SK-N-SH treated with all-trans-retinoic acid at 6 μM for 48 hours (cell line): ENCODE measurements around the gene PAQR6.
A peak's percentile ranks its signal among the peaks of the same experiment; 100 is the strongest.

ENCODE experiments used
- ATAC-seq: fragments of 200-7000 bp; cut with Tn5 transposase; 3 replicates; pipeline ENCODE4 v1.9.1; 2020; ENCODE audit warnings: mild to moderate bottlenecking, moderate library complexity
- ARNTL ChIP-seq: fragments of 450-650 bp; formaldehyde crosslinking; IDR thresholded peaks from 2 replicates; pipeline ENCODE4 v1.5.0; 2020; ENCODE audit warnings: low read depth, mild to moderate bottlenecking, moderate library complexity, borderline replicate concordance
- BACH2 ChIP-seq: fragments of 250-450 bp; sonication (Bioruptor Pico); IDR thresholded peaks from 2 replicates; pipeline ENCODE4 v1.9.0; 2021; ENCODE audit warnings: mild to moderate bottlenecking, borderline replicate concordance
- CREB5 ChIP-seq: fragments of 250-450 bp; sonication (Bioruptor Pico); IDR thresholded peaks from 2 replicates; pipeline ENCODE4 v1.5.1; 2020; ENCODE audit warnings: low read depth, mild to moderate bottlenecking, moderate library complexity
- CSRNP3 ChIP-seq: fragments of 250-450 bp; sonication (Bioruptor Pico); IDR thresholded peaks from 2 replicates; pipeline ENCODE4 v1.5.1; 2021; ENCODE audit warnings: mild to moderate bottlenecking, moderate library complexity
- GLIS3 ChIP-seq: fragments of 250-450 bp; sonication (Bioruptor Pico); IDR thresholded peaks from 2 replicates; pipeline ENCODE4 v1.5.0; 2020; ENCODE audit warnings: mild to moderate bottlenecking, moderate library complexity
- PPARA ChIP-seq: fragments of 250-450 bp; sonication (Bioruptor Pico); IDR thresholded peaks from 2 replicates; pipeline ENCODE4 v1.5.0; 2020; ENCODE audit warnings: mild to moderate bottlenecking, borderline replicate concordance
- RARB ChIP-seq: fragments of 250-450 bp; sonication (Bioruptor Pico); IDR thresholded peaks from 2 replicates; pipeline ENCODE4 v1.8.0; 2021; ENCODE audit warnings: mild to moderate bottlenecking, moderate library complexity
- TCF4 ChIP-seq: fragments of 250-450 bp; sonication (Bioruptor Pico); IDR thresholded peaks from 2 replicates; pipeline ENCODE4 v1.8.0; 2021; ENCODE audit warnings: mild to moderate bottlenecking, moderate library complexity, borderline replicate concordance
- TOX ChIP-seq: fragments of 250-450 bp; sonication (Bioruptor Pico); IDR thresholded peaks from 2 replicates; pipeline ENCODE4 v1.8.0; 2021; ENCODE audit warnings: mild to moderate bottlenecking, moderate library complexity, borderline replicate concordance
- TSHZ2 ChIP-seq: fragments of 250-450 bp; sonication (Bioruptor Pico); IDR thresholded peaks from 2 replicates; pipeline ENCODE4 v1.5.0; 2020; ENCODE audit warnings: mild to moderate bottlenecking, moderate library complexity
- ZFP3 ChIP-seq: fragments of 250-450 bp; sonication (Bioruptor Pico); IDR thresholded peaks from 2 replicates; pipeline ENCODE4 v1.5.0; 2020; ENCODE audit warnings: mild to moderate bottlenecking, moderate library complexity
- ZNF565 ChIP-seq: fragments of 450-650 bp; formaldehyde crosslinking; conservative IDR thresholded peaks from 2 replicates; pipeline ENCODE4 v1.5.0; 2020; ENCODE audit warnings: low read depth, mild to moderate bottlenecking, moderate library complexity
- ZNF8 ChIP-seq: fragments of 450-650 bp; formaldehyde crosslinking; IDR thresholded peaks from 2 replicates; pipeline ENCODE4 v1.5.0; 2020; ENCODE audit warnings: mild to moderate bottlenecking, moderate library complexity
- TF ChIP-seq, protein P1 (sequence below): fragments of 250-450 bp; sonication (Bioruptor Pico); IDR thresholded peaks from 2 replicates; pipeline ENCODE4 v1.8.0; 2020; ENCODE audit warnings: mild to moderate bottlenecking, moderate library complexity, borderline replicate concordance
- TF ChIP-seq, protein P2 (sequence below): fragments of 250-450 bp; sonication (Bioruptor Pico); IDR thresholded peaks from 2 replicates; pipeline ENCODE4 v1.8.0; 2021; ENCODE audit warnings: low read depth, mild to moderate bottlenecking, moderate library complexity, borderline replicate concordance

PAQR6 gene

DNA sequence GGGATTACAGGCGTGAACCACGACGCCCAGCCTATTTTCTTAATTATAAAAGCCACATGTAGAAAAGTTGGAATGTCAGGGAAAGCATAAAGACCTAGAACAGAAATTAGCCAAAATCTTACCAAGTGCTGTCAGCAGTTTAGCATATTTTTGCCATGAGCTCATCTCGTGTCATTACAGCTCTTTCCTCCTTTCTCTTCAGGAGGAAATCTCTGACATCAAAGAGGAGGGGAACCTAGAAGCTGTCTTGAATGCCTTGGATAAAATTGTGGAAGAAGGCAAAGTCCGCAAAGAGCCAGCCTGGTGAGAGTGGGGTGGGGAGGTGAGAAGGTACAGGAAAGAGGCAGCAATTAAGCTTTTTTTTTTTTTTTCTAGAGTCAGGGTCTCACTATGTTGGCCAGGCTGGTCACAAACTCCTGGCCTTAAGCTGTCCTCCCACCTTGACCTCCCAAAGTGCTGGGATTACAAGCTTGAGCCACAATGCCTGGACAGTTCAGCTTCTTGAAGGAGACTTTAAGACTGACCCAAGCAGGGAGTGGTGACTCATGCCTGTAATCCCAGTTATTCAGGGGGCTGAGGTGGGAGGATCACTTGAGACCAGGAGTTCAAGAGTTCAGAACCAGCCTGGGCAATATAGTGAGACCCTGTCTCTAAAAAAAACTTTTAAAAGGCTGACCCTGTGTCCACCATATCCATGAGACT lies 14.3 kb downstream of the PAQR6 start:
- no peak for TF ChIP-seq BACH2
- TF ChIP-seq ARNTL: no peak
- TF ChIP-seq CSRNP3 (CRISPR knock-in tag): no peak
- no peak for TF ChIP-seq GLIS3 (CRISPR knock-in tag)
- no peak for TF ChIP-seq PPARA (CRISPR knock-in tag)
- TF ChIP-seq TOX: no peak; the same call in 1 of the 2 replicates
- TF ChIP-seq RARB: no peak
- TF ChIP-seq ZFP3 (CRISPR knock-in tag): no peak
- no peak for TF ChIP-seq ZNF8 (CRISPR knock-in tag)
- peak; percentile 76 for ATAC-seq

DNA sequence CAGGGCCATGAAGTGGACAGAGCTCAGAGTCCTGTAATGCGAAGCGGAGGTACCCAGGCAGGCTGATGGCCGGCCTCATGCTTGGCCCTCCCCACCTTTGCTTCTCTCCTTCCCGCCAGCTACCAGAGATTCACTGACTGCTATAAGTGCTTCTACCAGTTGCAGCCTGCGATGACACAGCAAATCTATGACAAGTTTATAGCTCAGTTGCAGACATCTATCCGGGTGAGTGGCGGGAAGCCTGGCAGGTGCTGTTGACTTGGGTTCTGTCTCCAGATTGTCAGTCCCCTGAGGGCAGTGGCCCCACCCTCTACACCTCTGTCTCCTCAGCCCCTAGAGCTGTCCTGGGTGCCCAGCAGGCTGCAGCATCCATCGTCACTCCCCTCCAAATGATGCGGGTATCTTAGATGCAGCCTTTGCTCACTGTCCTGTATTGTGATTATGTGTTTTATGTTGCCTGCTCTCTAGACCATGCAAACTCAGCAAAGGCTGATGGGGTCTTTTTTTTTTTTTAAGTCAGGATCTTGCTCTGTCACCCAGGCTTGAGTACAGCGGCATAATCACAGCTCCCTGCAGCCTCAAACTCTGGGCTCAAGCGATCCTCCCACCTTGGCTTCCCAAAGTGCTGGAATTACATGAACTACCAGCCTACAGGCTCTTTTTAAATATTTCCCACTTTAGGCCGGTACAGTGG lies 15.5 kb downstream of the PAQR6 start:
- TF ChIP-seq, protein P1, sequence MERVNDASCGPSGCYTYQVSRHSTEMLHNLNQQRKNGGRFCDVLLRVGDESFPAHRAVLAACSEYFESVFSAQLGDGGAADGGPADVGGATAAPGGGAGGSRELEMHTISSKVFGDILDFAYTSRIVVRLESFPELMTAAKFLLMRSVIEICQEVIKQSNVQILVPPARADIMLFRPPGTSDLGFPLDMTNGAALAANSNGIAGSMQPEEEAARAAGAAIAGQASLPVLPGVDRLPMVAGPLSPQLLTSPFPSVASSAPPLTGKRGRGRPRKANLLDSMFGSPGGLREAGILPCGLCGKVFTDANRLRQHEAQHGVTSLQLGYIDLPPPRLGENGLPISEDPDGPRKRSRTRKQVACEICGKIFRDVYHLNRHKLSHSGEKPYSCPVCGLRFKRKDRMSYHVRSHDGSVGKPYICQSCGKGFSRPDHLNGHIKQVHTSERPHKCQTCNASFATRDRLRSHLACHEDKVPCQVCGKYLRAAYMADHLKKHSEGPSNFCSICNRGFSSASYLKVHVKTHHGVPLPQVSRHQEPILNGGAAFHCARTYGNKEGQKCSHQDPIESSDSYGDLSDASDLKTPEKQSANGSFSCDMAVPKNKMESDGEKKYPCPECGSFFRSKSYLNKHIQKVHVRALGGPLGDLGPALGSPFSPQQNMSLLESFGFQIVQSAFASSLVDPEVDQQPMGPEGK: no peak
- no peak for TF ChIP-seq TCF4
- no peak for TF ChIP-seq CSRNP3 (CRISPR knock-in tag)
- TF ChIP-seq RARB: no peak
- no peak for TF ChIP-seq ARNTL
- no peak; the same call in 2 of the 3 replicates for ATAC-seq

- no peak for ATAC-seq
- TF ChIP-seq ZFP3 (CRISPR knock-in tag): no peak
- TF ChIP-seq, protein P1: no peak
- TF ChIP-seq CSRNP3 (CRISPR knock-in tag): no peak
- TF ChIP-seq TSHZ2 (CRISPR knock-in tag): no peak
- TF ChIP-seq CREB5: no peak
- TF ChIP-seq ZNF565 (CRISPR knock-in tag): no peak
- TF ChIP-seq, protein P2, sequence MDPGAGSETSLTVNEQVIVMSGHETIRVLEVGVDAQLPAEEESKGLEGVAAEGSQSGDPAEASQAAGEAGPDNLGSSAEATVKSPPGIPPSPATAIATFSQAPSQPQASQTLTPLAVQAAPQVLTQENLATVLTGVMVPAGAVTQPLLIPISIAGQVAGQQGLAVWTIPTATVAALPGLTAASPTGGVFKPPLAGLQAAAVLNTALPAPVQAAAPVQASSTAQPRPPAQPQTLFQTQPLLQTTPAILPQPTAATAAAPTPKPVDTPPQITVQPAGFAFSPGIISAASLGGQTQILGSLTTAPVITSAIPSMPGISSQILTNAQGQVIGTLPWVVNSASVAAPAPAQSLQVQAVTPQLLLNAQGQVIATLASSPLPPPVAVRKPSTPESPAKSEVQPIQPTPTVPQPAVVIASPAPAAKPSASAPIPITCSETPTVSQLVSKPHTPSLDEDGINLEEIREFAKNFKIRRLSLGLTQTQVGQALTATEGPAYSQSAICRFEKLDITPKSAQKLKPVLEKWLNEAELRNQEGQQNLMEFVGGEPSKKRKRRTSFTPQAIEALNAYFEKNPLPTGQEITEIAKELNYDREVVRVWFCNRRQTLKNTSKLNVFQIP (CRISPR knock-in tag): no peak
Measured at GRCh38 chr1:156230473-156230837, 17.4 kb downstream of the PAQR6 start.
